ENCODE data around the gene UBR4.

Gene UBR4

GRCh38 chr1:19037659-19038058, 172.4 kb downstream of the UBR4 start:
- DNase-seq (ENCODE audit: low read depth in 4 of 4, low spot score in 1 of 4) = no peak

GRCh38 chr1:19036813-19037605, 173.1 kb downstream of the UBR4 start:
- no peak for DNase-seq (ENCODE audit: low read depth in 4 of 4, low spot score in 1 of 4)

GRCh38 chr1:19036041-19036812, 173.8 kb downstream of the UBR4 start:
- DNase-seq (ENCODE audit: low read depth in 4 of 4, low spot score in 1 of 4) = no peak

DNA sequence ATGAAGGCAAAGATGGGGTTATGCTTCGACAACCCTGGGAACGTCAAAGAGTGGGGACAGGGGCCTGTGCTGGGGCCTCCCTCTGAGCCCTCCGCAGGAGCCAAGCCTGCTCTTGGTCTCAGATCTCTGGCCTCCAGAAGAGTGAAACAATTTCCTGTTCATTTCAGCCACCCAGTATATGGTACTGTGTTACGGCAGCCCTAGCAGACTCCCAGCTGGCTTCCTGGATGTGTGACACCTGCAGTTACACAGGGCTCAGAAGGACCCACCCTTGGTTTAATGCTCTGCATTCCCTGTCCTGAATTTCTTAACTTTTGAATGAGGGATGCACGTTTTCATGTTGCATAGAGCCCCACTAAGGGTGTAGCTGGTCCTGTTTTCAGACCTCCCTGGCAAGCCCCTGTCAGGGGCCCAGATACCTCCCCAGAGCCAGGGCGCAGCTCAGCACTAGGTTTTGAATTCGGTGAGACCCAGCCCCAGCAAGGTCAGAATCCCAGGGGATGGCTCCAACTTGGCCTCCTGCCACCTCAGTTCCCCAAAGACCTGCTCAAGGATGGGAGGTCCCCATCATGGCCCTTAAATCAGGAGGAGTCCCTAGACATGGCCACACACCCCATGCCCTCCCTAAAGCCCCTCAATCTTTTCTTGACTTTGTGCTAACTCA, 174.6 kb downstream of the UBR4 start:
- no peak for DNase-seq (ENCODE audit: low read depth in 4 of 4, low spot score in 1 of 4)

GRCh38 chr1:19034721-19035120, 175.3 kb downstream of the UBR4 start:
- DNase-seq (ENCODE audit: low read depth in 4 of 4, low spot score in 1 of 4) = no peak

GRCh38 chr1:19033926-19034680, 176.0 kb downstream of the UBR4 start:
- DNase-seq (ENCODE audit: low read depth in 4 of 4, low spot score in 1 of 4) = no peak

DNA sequence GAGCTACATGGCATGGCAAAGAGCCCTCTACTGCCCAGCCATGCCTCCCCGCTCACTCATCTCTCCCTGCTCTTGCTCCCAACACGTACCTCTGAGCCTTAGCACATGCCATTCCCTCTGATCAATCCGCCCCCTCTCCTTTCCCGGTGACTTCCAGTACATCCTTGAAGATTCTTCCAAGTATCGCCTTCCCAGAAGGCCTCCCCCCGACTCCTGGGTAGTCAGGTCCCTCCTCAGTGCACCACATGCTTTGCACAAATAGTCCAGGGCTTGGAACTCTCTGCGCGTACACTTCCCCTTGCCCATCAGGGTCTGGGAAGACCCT, 176.6 kb downstream of the UBR4 start:
- DNase-seq (ENCODE audit: low read depth in 4 of 4, low spot score in 1 of 4) = no peak

GRCh38 chr1:19032701-19033514, 177.2 kb downstream of the UBR4 start:
- DNase-seq (ENCODE audit: low read depth in 4 of 4, low spot score in 1 of 4) = no peak

DNA sequence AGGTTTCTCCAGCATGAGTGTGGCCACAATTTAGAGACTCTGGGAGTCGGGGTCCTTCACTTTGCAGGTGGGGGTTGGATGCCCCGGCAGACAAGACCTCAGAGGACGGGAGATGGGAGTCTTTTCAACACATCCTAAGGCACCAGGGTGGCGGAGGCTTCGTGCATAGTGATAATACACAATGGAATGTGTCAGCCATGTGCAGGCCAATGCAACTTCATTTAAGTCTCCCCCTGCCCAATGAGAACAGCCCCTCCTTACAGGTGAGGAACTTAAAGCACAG, 177.7 kb downstream of the UBR4 start:
- no peak for DNase-seq (ENCODE audit: low read depth in 4 of 4, low spot score in 1 of 4)

DNA sequence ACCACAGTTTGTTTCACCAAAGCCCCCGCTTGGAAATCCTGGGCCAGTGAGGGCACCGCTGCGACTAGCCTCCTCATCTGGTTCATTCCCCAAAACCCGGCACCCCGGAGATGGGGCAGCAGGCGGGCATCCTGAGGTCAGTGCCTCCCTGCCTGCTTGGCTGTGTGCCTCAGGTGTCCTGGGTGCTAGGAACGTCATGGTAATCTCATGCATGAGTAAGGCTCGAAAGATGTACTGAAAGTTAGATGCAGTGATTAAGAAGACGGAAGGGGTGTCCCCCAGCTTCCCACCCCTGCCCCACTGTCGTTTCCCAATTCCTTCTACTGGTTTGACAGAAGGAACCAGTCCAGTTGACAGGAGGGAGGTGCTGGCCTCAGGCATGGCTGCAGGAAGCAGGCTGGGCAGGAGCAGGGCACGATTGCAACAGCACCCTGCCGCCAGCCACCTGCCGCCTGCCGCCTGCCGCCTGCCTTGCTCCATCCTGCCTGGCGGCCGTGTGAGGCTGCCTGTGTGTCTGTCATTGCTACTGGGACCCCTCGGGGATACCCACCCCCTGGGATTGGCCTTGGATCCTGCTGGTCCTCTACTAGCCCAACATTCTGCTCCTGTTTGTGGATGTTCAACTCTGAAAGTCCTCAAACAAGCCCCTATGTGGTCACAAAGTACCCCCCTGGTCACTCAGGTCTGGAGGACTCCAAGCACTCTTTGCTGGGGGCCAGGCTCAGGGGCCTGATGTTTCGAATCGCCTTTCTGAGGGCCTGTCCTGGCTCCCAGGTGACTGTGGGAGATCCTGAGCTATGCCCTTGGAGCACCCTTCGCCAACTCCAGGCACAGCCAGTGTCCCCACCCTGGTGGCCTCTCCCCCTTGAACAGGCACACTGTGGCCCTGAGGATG, 180.6 kb downstream of the UBR4 start:
- no peak for DNase-seq (ENCODE audit: low read depth in 4 of 4, low spot score in 1 of 4)

DNA sequence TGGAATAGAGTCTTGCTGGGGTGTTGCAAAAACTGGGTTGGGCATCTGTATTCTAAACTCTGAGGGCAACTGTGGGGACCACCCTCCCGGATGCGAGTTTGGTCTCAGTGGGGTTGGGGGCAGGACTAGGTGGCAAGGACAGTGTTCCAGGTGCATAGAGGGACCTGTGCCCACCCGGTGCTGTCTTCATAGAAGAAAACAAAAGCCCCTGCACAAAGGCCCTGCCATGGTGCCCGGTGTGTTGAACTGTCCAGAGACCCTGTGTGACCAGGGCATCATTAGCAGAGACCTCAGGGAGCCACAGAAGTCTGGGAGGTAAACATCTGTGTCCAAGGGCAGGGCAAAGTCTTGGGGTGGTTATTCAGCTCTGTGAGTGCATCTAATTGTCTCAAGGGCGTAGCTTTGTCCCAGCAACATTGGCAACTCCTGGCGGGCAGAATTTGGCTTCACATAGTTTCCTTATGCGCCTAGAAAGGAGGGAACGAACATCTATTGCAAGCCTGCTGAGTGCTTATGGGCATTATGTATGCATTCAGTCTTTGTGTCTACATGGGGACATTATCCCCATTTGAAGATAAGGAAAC, 181.4 kb downstream of the UBR4 start:
- no peak for DNase-seq (ENCODE audit: low read depth in 4 of 4, low spot score in 1 of 4)

- no peak for DNase-seq (ENCODE audit: low read depth in 4 of 4, low spot score in 1 of 4)
These were observed 182.0 kb downstream of the UBR4 start for GRCh38 chr1:19028110-19028509.

Data from stimulated activated CD4-positive, alpha-beta T cell treated with anti-CD3 and anti-CD28 coated beads, Interleukin-1b, Interleukin-23, amount 100 ng/mL, for 24 hours (primary cell).